KMS-11 (cell line): ENCODE results near the gene BCL2L11.

Source experiments
- H2AFZ ChIP-seq: fragments of 200-600 bp; sonication (generic); 2 replicates; pipeline ENCODE4 v1.6.1; 2016; ENCODE audit warnings: antibody characterized with exemption, mixed run types, low read depth
- H3K27ac ChIP-seq: fragments of 200-600 bp; sonication (generic); 2 replicates; pipeline ENCODE4 v1.6.1; 2016; ENCODE audit warnings: mild to moderate bottlenecking, mixed run types
- H3K27me3 ChIP-seq: fragments of 200-600 bp; sonication (generic); 2 replicates; pipeline ENCODE4 v1.6.1; 2017; ENCODE audit warnings: mild to moderate bottlenecking, low read depth, mixed run types, moderate library complexity; ENCODE audit not compliant: insufficient read depth
- H3K36me3 ChIP-seq: fragments of 200-600 bp; sonication (generic); 2 replicates; pipeline ENCODE4 v1.6.1; 2017; ENCODE audit warnings: mild to moderate bottlenecking, mixed run types; ENCODE audit not compliant: insufficient read depth
- H3K4me1 ChIP-seq: fragments of 200-600 bp; sonication (generic); 2 replicates; pipeline ENCODE4 v1.6.1; 2016; ENCODE audit warnings: mild to moderate bottlenecking, low read depth, mixed run types; ENCODE audit not compliant: poor library complexity, severe bottlenecking
- H3K4me2 ChIP-seq: fragments of 200-600 bp; sonication (generic); 2 replicates; pipeline ENCODE4 v1.7.0; 2016; ENCODE audit warnings: mild to moderate bottlenecking, mixed run types
- H3K4me3 ChIP-seq: fragments of 200-600 bp; sonication (generic); IDR thresholded peaks from 2 replicates; pipeline ENCODE4 v1.6.1; 2017; ENCODE audit warnings: low read depth, low read length, mixed read lengths; ENCODE audit not compliant: insufficient read depth
- H3K79me2 ChIP-seq: fragments of 200-600 bp; sonication (generic); 2 replicates; pipeline ENCODE4 v1.6.1; 2016; ENCODE audit warnings: low read depth, mixed run types; ENCODE audit not compliant: insufficient read depth
- H3K9ac ChIP-seq: fragments of 200-600 bp; sonication (generic); 2 replicates; pipeline ENCODE4 v1.6.1; 2016; ENCODE audit warnings: mild to moderate bottlenecking, mixed run types
- H4K20me1 ChIP-seq: fragments of 200-600 bp; sonication (generic); 2 replicates; pipeline ENCODE4 v1.6.1; 2016; ENCODE audit warnings: mild to moderate bottlenecking, mixed run types; ENCODE audit not compliant: insufficient read depth
- TF ChIP-seq, protein P1 (sequence below): fragments of 200-600 bp; sonication (generic); conservative IDR thresholded peaks from 2 replicates; pipeline ENCODE4 v1.6.1; 2017; ENCODE audit warnings: low read depth, mild to moderate bottlenecking, antibody characterized with exemption, low read length, moderate library complexity, mixed read lengths

The BCL2L11 gene

DNA sequence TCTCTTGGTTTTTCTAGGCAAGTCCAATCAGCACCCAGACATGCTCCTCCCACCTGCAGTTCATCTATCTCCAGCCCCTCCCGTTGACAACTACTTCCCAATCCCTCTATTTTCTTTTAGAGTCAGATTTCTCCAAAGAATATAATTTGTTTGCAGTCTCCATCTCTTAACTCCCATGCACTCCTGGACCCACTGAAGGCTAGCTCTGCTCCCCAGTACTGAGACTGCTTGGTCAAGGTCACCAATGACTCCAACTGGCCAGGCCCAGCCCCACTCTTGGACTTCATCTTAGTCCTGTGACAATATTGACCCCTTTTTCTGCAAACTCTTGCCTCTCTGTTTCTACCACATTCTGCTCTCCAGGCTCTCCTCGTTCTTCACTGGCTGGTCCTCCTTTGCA lies 62.0 kb downstream of the BCL2L11 start:
- Histone ChIP-seq H3K36me3 (no peaks in the 10 kb centered on the region), H3K9ac (no peak overlapping the region), H2AFZ (no peak overlapping the region), H3K27me3 (no peaks in the 10 kb centered on the region), H3K27ac (no peak overlapping the region), H3K4me2 (no peak overlapping the region), H3K79me2 (no peaks in the 10 kb centered on the region), H3K4me1 (no peaks in the 10 kb centered on the region), H3K4me3 (no peak overlapping the region), H4K20me1 (no peaks in the 10 kb centered on the region)
- TF ChIP-seq, protein P1, sequence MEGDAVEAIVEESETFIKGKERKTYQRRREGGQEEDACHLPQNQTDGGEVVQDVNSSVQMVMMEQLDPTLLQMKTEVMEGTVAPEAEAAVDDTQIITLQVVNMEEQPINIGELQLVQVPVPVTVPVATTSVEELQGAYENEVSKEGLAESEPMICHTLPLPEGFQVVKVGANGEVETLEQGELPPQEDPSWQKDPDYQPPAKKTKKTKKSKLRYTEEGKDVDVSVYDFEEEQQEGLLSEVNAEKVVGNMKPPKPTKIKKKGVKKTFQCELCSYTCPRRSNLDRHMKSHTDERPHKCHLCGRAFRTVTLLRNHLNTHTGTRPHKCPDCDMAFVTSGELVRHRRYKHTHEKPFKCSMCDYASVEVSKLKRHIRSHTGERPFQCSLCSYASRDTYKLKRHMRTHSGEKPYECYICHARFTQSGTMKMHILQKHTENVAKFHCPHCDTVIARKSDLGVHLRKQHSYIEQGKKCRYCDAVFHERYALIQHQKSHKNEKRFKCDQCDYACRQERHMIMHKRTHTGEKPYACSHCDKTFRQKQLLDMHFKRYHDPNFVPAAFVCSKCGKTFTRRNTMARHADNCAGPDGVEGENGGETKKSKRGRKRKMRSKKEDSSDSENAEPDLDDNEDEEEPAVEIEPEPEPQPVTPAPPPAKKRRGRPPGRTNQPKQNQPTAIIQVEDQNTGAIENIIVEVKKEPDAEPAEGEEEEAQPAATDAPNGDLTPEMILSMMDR: no peak

DNA sequence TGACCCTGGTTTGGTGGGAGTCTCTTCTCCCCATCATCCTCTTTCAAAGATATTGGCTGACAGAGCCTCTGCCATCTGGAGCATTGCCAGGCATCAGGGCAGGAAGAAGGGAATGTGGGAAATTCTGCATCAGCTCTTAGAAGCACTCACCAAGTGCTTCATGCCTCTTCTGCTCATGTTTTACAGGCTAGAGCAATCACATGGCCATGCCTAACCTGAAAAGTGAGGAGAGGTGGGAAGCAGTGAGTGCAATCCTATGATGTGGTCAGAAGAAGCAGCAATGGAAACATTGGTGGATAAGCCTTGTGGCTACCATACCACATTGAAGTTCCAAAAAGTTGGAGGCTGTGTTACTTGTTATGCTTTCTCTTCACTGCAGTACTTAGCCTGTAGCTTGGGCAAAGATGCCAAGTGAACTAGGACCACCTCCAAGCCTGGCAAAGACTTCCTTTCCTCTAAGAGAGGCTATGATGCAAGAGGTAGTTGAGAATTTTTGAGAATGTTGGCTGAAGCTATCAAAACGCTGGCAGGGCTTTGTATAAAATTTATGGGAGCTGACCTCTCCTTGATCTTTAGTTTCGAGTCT lies 64.1 kb downstream of the BCL2L11 start:
- no peaks in the 10 kb centered on the region for H3K36me3 ChIP-seq
- H3K4me1 ChIP-seq: no peaks in the 10 kb centered on the region
- H3K79me2 ChIP-seq: no peaks in the 10 kb centered on the region
- TF ChIP-seq, protein P1: no peak
- H4K20me1 ChIP-seq: no peaks in the 10 kb centered on the region
- H3K27ac ChIP-seq: no peak overlapping the region
- H3K4me2 ChIP-seq: no peak overlapping the region
- H3K27me3 ChIP-seq: no peaks in the 10 kb centered on the region
- no peak overlapping the region for H3K9ac ChIP-seq
- H2AFZ ChIP-seq: no peak overlapping the region
- H3K4me3 ChIP-seq: no peak overlapping the region

DNA sequence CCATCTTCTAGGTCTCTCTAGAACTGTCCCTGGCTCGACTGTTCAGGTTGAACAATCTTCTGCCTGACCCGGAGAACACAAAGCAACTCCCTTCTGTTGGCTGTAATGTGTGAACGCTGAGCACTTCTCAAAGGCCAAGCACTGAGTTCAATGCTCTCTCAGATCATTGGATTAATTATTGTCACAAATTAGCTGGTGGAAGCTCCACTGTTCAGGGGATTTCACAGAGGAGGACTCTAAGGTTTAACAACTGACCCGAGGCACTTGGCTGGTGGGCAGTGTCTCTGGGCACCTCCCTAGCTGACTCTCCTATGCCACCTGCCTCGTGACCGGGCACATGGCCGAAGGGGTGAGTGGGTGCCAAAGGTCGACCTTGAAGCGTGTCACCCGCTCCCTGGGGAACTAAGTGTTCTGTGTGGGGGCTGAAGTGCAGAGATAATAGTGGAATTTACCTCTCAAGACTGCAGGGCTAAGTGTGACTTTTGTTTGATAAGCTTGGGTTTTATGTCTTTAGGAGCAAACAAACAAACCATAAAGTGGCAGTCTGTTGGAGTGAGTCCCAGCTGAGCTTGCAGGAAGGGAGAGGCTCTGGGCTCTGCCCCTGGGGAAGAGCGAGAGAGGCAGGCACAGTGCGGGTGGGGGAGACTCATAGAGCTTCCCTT lies 64.8 kb downstream of the BCL2L11 start:
- Histone ChIP-seq H2AFZ (no peak overlapping the region), H3K4me1 (no peaks in the 10 kb centered on the region), H3K36me3 (no peaks in the 10 kb centered on the region), H4K20me1 (no peaks in the 10 kb centered on the region), H3K4me3 (no peak overlapping the region), H3K27me3 (no peaks in the 10 kb centered on the region), H3K4me2 (no peak overlapping the region), H3K79me2 (no peaks in the 10 kb centered on the region), H3K9ac (no peak overlapping the region), H3K27ac (no peak overlapping the region)
- TF ChIP-seq, protein P1: no peak

DNA sequence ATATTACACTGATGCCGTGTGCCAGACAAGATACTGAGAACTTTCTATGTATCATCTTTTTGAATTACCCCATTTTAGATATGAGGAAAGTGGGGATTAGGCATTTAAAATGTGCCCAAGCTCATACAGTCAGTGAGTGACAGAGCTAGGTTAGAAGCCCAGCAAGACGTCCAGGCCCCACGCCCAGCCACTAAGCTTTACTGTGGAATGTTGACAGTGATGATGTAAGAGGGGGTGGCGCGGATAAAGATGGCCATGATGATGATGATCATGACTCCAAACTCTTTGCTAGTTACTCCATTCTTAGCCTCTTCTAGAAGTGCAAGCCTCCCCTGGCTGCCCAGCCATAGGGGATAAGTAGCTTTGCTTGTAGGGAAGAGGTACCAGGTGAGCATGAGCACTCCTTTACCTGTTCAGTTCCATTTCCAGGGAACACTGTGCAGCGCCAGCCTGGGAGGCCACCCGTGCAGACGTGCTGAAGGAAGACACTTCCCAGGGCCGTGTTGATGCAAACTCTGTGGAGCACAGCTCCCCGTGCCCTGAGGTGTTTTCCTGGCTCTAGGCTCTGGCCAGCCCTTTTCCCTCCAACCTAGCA lies 65.5 kb downstream of the BCL2L11 start:
- H3K9ac ChIP-seq: no peak overlapping the region
- no peaks in the 10 kb centered on the region for H3K4me1 ChIP-seq
- H2AFZ ChIP-seq: no peak overlapping the region
- TF ChIP-seq, protein P1: no peak
- no peaks in the 10 kb centered on the region for H3K27me3 ChIP-seq
- no peaks in the 10 kb centered on the region for H3K79me2 ChIP-seq
- H3K4me2 ChIP-seq: no peak overlapping the region
- no peaks in the 10 kb centered on the region for H4K20me1 ChIP-seq
- H3K4me3 ChIP-seq: no peak overlapping the region
- H3K27ac ChIP-seq: no peak overlapping the region
- H3K36me3 ChIP-seq: no peaks in the 10 kb centered on the region
